GM12878 (cell line): ENCODE data around the gene CDO1. TPM values are rescaled to one million over a fixed set of nuclear protein-coding genes. Genes with fewer than 3 reads are reported as not detected.

Experiments
- ATAC-seq: fragments of 200-7000 bp; cut with Tn5 transposase; 3 replicates; pipeline ENCODE4 v1.9.1; 2020; ENCODE audit warnings: mild to moderate bottlenecking, moderate library complexity
- BruUV-seq: library from RNA; stranded (reverse); fragments of 400-500 nt; replicated peaks from 2 replicates; lab custom pipeline; 2021; lab: Mats Ljungman, UMichigan
- CTCF ChIA-PET: fragments of 300-600 bp; sonication (Branson Sonifier 250); formaldehyde crosslinking; extraction: SDS; loops from one replicate; lab custom pipeline; 2021; ENCODE audit warnings: inconsistent platforms; lab: Yijun Ruan, JAX
- POLR2A ChIA-PET: fragments of 350-600 bp; formaldehyde crosslinking; extraction: SDS; loops from one replicate; lab custom pipeline; 2021; ENCODE audit warnings: inconsistent platforms; lab: Charles Lee
- RAD21 ChIA-PET: fragments of 300-600 bp; sonication (Branson Sonifier 250); formaldehyde crosslinking; loops from one replicate; lab custom pipeline; 2023; ENCODE audit warnings: antibody characterized with exemption; ENCODE audit not compliant: unreplicated experiment; lab: Charles Lee
- SMC1A ChIA-PET: fragments of 300-600 bp; sonication (Branson Sonifier 250); formaldehyde crosslinking; loops from one replicate; lab custom pipeline; 2023; ENCODE audit not compliant: unreplicated experiment, uncharacterized antibody; lab: Charles Lee
- DNase-seq: peaks from one replicate; pipeline ENCODE4 v3.0.0-alpha.2; 2011; ENCODE audit warnings: low read depth, low spot score
- FAIRE-seq: peaks from 3 replicates; lab custom pipeline; 2011; peaks lifted over from hg19 to GRCh38; lab: Jason Lieb, UNC
- H2AFZ ChIP-seq: 2 replicates; pipeline ENCODE4 v1.6.0; 2011; ENCODE audit warnings: low read depth, low read length, control low read depth; ENCODE audit not compliant: control insufficient read depth
- H3K27ac ChIP-seq: 2 replicates; pipeline ENCODE4 v1.5.1; 2011; ENCODE audit warnings: control low read depth; ENCODE audit not compliant: control insufficient read depth, insufficient read depth
- H3K27me3 ChIP-seq, 2 experiments: replicated peaks in 1 of 2; 2 replicates each; pipeline versions ENCODE4 v1.6.0 to v1.6.1; 2011; ENCODE audit warnings: low read length in 1 of 2; ENCODE audit not compliant: control insufficient read depth in 2 of 2, insufficient read depth in 2 of 2
- H3K36me3 ChIP-seq, 2 experiments: 2 replicates each; pipeline ENCODE4 v1.5.1; 2011; ENCODE audit warnings: low read length in 1 of 2; ENCODE audit not compliant: control insufficient read depth in 2 of 2, insufficient read depth in 2 of 2
- H3K4me1 ChIP-seq: 2 replicates; pipeline ENCODE4 v1.6.1; 2011; ENCODE audit warnings: mild to moderate bottlenecking, low read length, moderate library complexity, mixed read lengths; ENCODE audit not compliant: control insufficient read depth, insufficient read depth
- H3K4me2 ChIP-seq: 2 replicates; pipeline ENCODE4 v1.6.0; 2011; ENCODE audit warnings: control low read depth; ENCODE audit not compliant: control insufficient read depth, insufficient read depth
- H3K4me3 ChIP-seq: fragments of 200-600 bp; sonication (generic); 2 replicates; pipeline ENCODE4 v1.5.1; 2016
- H3K79me2 ChIP-seq: 2 replicates; pipeline ENCODE4 v1.6.0; 2011; ENCODE audit warnings: low read length; ENCODE audit not compliant: control insufficient read depth, insufficient read depth
- H3K9ac ChIP-seq: 2 replicates; pipeline ENCODE4 v1.8.0; 2011; ENCODE audit warnings: low read length, control low read depth, mixed read lengths; ENCODE audit not compliant: control insufficient read depth, insufficient read depth
- H3K9me3 ChIP-seq: replicated peaks from 3 replicates; pipeline ENCODE4 v1.5.1; 2011; ENCODE audit warnings: mild to moderate bottlenecking, low read length; ENCODE audit not compliant: control insufficient read depth, insufficient read depth
- H4K20me1 ChIP-seq: 2 replicates; pipeline ENCODE4 v1.6.0; 2011; ENCODE audit not compliant: control insufficient read depth, insufficient read depth
- BACH1 ChIP-seq: fragments of 450-650 bp; IDR thresholded peaks from 2 replicates; pipeline ENCODE4 v1.6.1; 2017; ENCODE audit warnings: mild to moderate bottlenecking, borderline replicate concordance
- CBX3 ChIP-seq: fragments of 200-600 bp; sonication (generic); IDR thresholded peaks from 2 replicates; pipeline ENCODE4 v1.6.1; 2016; ENCODE audit warnings: low read depth, borderline replicate concordance
- CBX5 ChIP-seq: sonication (generic); IDR thresholded peaks from 2 replicates; pipeline ENCODE4 v1.6.1; 2016; ENCODE audit warnings: low read depth, moderate library complexity, mild to moderate bottlenecking, inconsistent platforms
- CHD1 ChIP-seq: IDR thresholded peaks from 2 replicates; pipeline ENCODE4 v1.6.1; 2012; ENCODE audit warnings: low read depth, low read length, improper control_type of control experiment
- CREB1 ChIP-seq: IDR thresholded peaks from 2 replicates; pipeline ENCODE4 v1.6.1; 2012; ENCODE audit warnings: low read depth, mild to moderate bottlenecking, inconsistent platforms
- E2F8 ChIP-seq: fragments of 450-650 bp; IDR thresholded peaks from 2 replicates; pipeline ENCODE4 v1.6.1; 2018; ENCODE audit warnings: mild to moderate bottlenecking, low read depth, moderate library complexity; ENCODE audit not compliant: partially characterized antibody
- IKZF1 ChIP-seq: fragments of 450-650 bp; conservative IDR thresholded peaks from 2 replicates; pipeline ENCODE4 v1.6.1; 2017; ENCODE audit warnings: antibody characterized with exemption, mild to moderate bottlenecking
- JUND ChIP-seq: IDR thresholded peaks from 2 replicates; pipeline ENCODE4 v1.6.1; 2012; ENCODE audit warnings: low read depth, mild to moderate bottlenecking, low read length, improper control_type of control experiment, moderate library complexity
- MEF2B ChIP-seq: fragments of 450-650 bp; IDR thresholded peaks from 2 replicates; pipeline ENCODE4 v1.6.1; 2018; ENCODE audit warnings: mild to moderate bottlenecking, moderate library complexity; ENCODE audit not compliant: partially characterized antibody, poor library complexity, severe bottlenecking
- PAX5 ChIP-seq: IDR thresholded peaks from 2 replicates; pipeline ENCODE4 v1.6.1; 2011; ENCODE audit warnings: low read depth, low read length, borderline replicate concordance
- SREBF1 ChIP-seq: IDR thresholded peaks from 2 replicates; pipeline ENCODE4 v1.6.1; 2012; ENCODE audit warnings: mild to moderate bottlenecking, low read length
- STAT1 ChIP-seq: fragments of 450-650 bp; conservative IDR thresholded peaks from 2 replicates; pipeline ENCODE4 v1.6.1; 2014; ENCODE audit warnings: antibody characterized with exemption, mild to moderate bottlenecking
- TCF3 ChIP-seq: IDR thresholded peaks from 2 replicates; pipeline ENCODE4 v1.6.1; 2012; ENCODE audit warnings: low read depth, mild to moderate bottlenecking, low read length, borderline replicate concordance; ENCODE audit not compliant: insufficient read depth
- TCF7 ChIP-seq: IDR thresholded peaks from 2 replicates; pipeline ENCODE4 v1.6.1; 2014; ENCODE audit warnings: antibody characterized with exemption, borderline replicate concordance
- ZNF217 ChIP-seq: fragments of 450-650 bp; IDR thresholded peaks from 2 replicates; pipeline ENCODE4 v1.6.1; 2017; ENCODE audit warnings: antibody characterized with exemption, mild to moderate bottlenecking
- ZNF384 ChIP-seq: IDR thresholded peaks from 2 replicates; pipeline ENCODE4 v1.6.1; 2012; ENCODE audit warnings: low read depth, mild to moderate bottlenecking, low read length, improper control_type of control experiment, borderline replicate concordance
- ZSCAN29 ChIP-seq: fragments of 450-650 bp; IDR thresholded peaks from 2 replicates; pipeline ENCODE4 v1.6.1; 2017; ENCODE audit warnings: mild to moderate bottlenecking, moderate library complexity
- WGBS: methylation state at CpG from one replicate; pipeline ENCODE4 v1.1.6; 2016; ENCODE audit warnings: low lambda C conversion rate; ENCODE audit not compliant: insufficient replicate concordance, insufficient coverage; ENCODE audit errors: missing lambda C conversion rate; 5-methylcytosine and 5-hydroxymethylcytosine counted together
- in situ Hi-C: fragments of 300-500 bp; cut with MboI; formaldehyde crosslinking; loops from 9 replicates; pipeline ENCODE4 v1.14.3; 2018; ENCODE audit warnings: mixed read lengths
- intact Hi-C: fragments of 100-400 bp; cut with micrococcal nuclease; formaldehyde crosslinking; loops from one replicate; pipeline ENCODE4 v1.14.2; 2022; ENCODE audit not compliant: unreplicated experiment
- polyA plus RNA-seq, 11 experiments: library from polyadenylated mRNA; depleted of rRNA in 4 of 11; unstranded in 6 of 11; stranded (reverse) in 5 of 11; fragments of >200 nt; fragmentation: Nextera tagmentation in 4 of 11; fragmentation: Illumina TruSeq in 1 of 11; extraction: Ambion mirVana in 4 of 11; extraction: Trizol in 1 of 11; gene quantifications; 1 replicate in 1 of 11; 2 replicates in 10 of 11; pipeline versions ENCODE4 v1.2.1 to v1.2.3, GENCODE V29; 2011 to 2016; ENCODE audit warnings: inconsistent platforms in 2 of 11, missing spikeins in 2 of 11, low read depth in 1 of 11
- total RNA-seq, 4 experiments: library from RNA; depleted of rRNA in 3 of 4; stranded (reverse); fragments of >200 nt in 3 of 4; fragmentation: Illumina TruSeq in 1 of 4; extraction: Trizol in 1 of 4; gene quantifications; 2 replicates each; pipeline versions ENCODE4 v1.2.1 to v1.2.3, GENCODE V29; 2013 to 2021
- TF ChIP-seq, protein P1 (sequence below): IDR thresholded peaks from 2 replicates; pipeline ENCODE4 v1.6.1; 2011; ENCODE audit warnings: borderline replicate concordance, low read depth, mild to moderate bottlenecking, moderate library complexity, low read length; ENCODE audit not compliant: insufficient read depth, poor library complexity, severe bottlenecking

The CDO1 gene
- total and polyA plus RNA-seq, 10 of the 15 experiments (the other 5 are each of a cell fraction or from before 2014, with no cell fraction given) = 0.05 TPM; not detected in 9

DNA sequence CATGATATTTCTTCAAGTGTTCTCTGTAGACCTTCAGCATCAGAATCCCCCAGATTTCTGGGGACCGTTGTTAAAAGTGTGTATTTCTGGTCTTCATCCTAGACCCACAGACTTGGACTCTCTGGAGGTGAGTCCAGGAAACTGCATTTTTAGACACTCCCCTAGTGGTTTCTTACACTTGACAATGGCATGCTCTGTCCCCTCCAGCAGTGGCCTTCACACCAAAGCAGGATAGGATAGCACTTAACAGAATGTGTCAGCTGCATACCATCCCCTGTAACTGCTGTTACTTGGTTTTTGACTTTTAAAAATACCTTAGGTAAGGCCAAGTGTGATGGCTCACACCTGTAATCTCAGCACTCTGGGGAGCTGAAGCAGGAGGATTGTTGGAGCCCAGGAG, 20.8 kb downstream of the CDO1 start:
- no peaks in the 10 kb centered on the region; a peak in 2 of 4 replicates for H3K27me3 ChIP-seq
- no peak overlapping the region for H2AFZ ChIP-seq
- no peaks in the 10 kb centered on the region for H3K36me3 ChIP-seq
- intact Hi-C loops = no loop called here
- H3K9me3 ChIP-seq = no peaks in the 10 kb centered on the region
- H3K4me1 ChIP-seq = no peaks in the 10 kb centered on the region
- in situ Hi-C loops = no loop called here
- ChIA-PET POLR2A (no interaction called here), CTCF (no interaction called here), RAD21 (no interaction called here), SMC1A (no interaction called here)
- no peak for TF ChIP-seq BACH1
- no peak for TF ChIP-seq PAX5
- TF ChIP-seq JUND = no peak
- no peak for TF ChIP-seq STAT1
- no peak for TF ChIP-seq E2F8
- TF ChIP-seq, protein P1, sequence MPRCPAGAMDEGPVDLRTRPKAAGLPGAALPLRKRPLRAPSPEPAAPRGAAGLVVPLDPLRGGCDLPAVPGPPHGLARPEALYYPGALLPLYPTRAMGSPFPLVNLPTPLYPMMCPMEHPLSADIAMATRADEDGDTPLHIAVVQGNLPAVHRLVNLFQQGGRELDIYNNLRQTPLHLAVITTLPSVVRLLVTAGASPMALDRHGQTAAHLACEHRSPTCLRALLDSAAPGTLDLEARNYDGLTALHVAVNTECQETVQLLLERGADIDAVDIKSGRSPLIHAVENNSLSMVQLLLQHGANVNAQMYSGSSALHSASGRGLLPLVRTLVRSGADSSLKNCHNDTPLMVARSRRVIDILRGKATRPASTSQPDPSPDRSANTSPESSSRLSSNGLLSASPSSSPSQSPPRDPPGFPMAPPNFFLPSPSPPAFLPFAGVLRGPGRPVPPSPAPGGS = no peak
- no peak for TF ChIP-seq TCF3
- no peak for TF ChIP-seq ZNF384
- TF ChIP-seq SREBF1 = no peak
- no peak for TF ChIP-seq TCF7
- no peak for TF ChIP-seq MEF2B
- TF ChIP-seq ZNF217 = no peak
- TF ChIP-seq CBX3 = no peak
- TF ChIP-seq CHD1 = no peak
- TF ChIP-seq CREB1 = no peak
- TF ChIP-seq IKZF1 = no peak
- TF ChIP-seq ZSCAN29 = no peak
- no peak for TF ChIP-seq CBX5
- H3K27ac ChIP-seq = no peak overlapping the region
- ATAC-seq (no peak), DNase-seq (no peak), FAIRE-seq (no peak)
- H3K4me2 ChIP-seq = no peak overlapping the region
- no TSS peak for BruUV-seq
- no peak overlapping the region for H3K9ac ChIP-seq
- H4K20me1 ChIP-seq = no peaks in the 10 kb centered on the region
- no peaks in the 10 kb centered on the region for H3K79me2 ChIP-seq
- no peak overlapping the region for H3K4me3 ChIP-seq
- WGBS = 27% methylated on average over 1 of the region's 1 CpG
